BLaER1 treated with 17β-estradiol and CSF1 and Interleukin-3, amounts not matched to agents 10 nM and 100 nM (cell line): Measurements from ENCODE around the gene RNF113A.

Source experiments
- H3K27ac ChIP-seq, 11 experiments: shearing (Covaris generic); formaldehyde crosslinking; 2 replicates each; pipeline ENCODE4 v1.8.1; 2022
- H3K27me3 ChIP-seq, 11 experiments: shearing (Covaris generic); formaldehyde crosslinking; 2 replicates each; pipeline ENCODE4 v1.8.1; 2022
- H3K36me3 ChIP-seq, 11 experiments: shearing (Covaris generic); formaldehyde crosslinking; 2 replicates each; pipeline ENCODE4 v1.8.1; 2022
- H3K4me1 ChIP-seq, 10 experiments: shearing (Covaris generic); formaldehyde crosslinking; 2 replicates each; pipeline ENCODE4 v1.8.1; 2022
- H3K4me2 ChIP-seq, 11 experiments: shearing (Covaris generic); formaldehyde crosslinking; 2 replicates each; pipeline ENCODE4 v1.8.1; 2022
- H3K4me3 ChIP-seq, 10 experiments: shearing (Covaris generic); formaldehyde crosslinking; 2 replicates each; pipeline ENCODE4 v1.8.1; 2022
- H3K9ac ChIP-seq, 11 experiments: shearing (Covaris generic); formaldehyde crosslinking; 2 replicates each; pipeline ENCODE4 v1.8.1; 2022
- H3K9me3 ChIP-seq, 11 experiments: shearing (Covaris generic); formaldehyde crosslinking; replicated peaks in 1 of 11; 2 replicates each; pipeline ENCODE4 v1.8.1; 2022
- H4K20me1 ChIP-seq, 11 experiments: shearing (Covaris generic); formaldehyde crosslinking; 2 replicates each; pipeline ENCODE4 v1.8.1; 2022
- Cebpa-rat ChIP-seq, 11 experiments: shearing (Covaris generic); IDR thresholded peaks; 2 replicates each; pipeline ENCODE4 v1.8.1; 2022

The RNF113A gene

DNA sequence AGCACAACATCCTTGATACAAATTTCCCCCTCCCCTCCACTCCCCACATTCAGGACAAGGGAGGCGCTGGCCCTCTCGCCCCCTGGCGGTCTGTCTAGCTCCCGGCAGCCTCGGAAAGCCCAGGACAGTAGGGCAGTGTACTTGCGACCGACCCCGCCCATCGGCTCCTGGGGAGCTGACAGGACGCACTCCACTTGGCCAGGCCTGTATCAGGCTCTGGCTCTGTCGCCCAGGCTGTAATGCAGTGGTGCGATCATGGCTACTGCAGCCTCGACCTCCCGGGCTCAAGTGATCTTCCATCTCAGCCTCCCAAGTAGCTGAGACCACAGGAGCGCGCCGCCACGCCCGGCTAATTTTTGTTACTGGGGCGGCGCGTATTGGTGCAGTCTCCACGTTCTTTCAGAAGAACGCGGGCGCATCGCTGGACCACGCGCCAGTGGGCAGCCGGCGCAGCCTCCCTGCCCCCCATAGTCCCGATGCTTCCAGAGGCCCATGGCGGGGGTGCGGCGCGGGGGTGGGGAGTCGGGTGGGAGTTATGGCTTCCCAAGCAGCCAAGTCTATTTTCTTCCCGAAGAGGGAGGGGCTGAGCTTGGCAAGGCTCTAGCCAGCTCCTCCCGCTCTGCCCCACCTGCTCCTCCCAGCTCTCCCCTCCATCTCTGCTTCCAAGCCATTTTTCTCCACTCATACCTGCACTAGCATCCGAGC, 16.3 kb upstream of the RNF113A start:
- peak overlapping the region; percentile 40 to 73 (median 54); a peak in 18 of 22 replicates for H3K4me2 ChIP-seq
- no peaks in the 10 kb centered on the region for H3K36me3 ChIP-seq
- peaks cover 0 to 6% (median 1%) of the 10 kb centered on the region in 10 experiments; a peak in 3 of 20 replicates for H3K4me1 ChIP-seq
- peaks cover 0 to 15% (median 4%) of the 10 kb centered on the region in 11 experiments; a peak in 14 of 22 replicates for H3K27me3 ChIP-seq
- peak overlapping the region; percentile 14 to 59 (median 44); a peak in 13 of 20 replicates for H3K4me3 ChIP-seq
- no peaks in the 10 kb centered on the region for H4K20me1 ChIP-seq
- peak overlapping the region in 2 of 11 experiments; percentile 24 to 53; a peak in 3 of 22 replicates for H3K9ac ChIP-seq
- H3K9me3 ChIP-seq = peaks cover 0 to 10% (median 7%) of the 10 kb centered on the region in 11 experiments; a peak in 9 of 22 replicates
- H3K27ac ChIP-seq = no peak overlapping the region
- TF ChIP-seq Cebpa-rat (IDR thresholded peaks at IDR 0.05) = no peak

DNA sequence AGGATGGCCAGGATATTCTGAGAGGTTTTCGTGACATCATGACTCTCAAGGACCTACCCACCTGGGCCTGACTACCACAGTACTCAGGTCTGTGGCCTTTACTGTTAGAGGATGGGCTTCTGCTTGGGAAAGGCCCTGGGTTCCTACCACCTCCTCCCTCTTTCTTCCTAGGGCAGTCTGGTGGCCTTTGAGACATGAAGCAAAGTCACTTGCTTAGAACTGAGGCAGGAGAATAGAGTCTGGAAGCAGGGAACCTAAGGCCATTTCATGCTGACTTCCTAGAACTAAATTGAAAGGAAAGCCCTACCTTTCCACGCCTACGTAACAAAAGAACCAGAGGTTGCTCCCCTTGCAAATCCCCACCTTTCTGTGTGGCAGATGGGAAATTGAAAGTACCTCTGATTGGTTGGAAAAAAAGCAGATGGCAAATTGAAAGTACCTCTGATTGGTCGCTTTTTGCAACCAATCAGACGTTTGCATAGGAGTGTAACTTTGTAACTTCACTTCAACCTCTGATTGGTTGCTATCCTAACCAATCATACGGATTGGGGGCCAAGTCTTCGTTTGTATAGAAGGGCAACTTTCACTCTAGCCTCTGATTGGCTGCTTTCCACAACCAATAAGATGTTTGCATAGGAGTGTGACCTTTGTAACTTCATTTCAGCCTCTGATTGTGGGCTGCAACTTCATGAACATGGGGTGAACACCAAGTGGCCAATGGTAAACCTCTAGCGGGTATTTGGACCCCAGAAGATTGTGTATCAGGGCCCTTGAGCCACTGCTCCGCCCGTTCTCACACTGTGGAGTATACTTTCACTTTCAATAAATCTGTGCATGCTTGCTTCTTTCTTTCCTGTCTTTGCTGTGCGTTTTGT, 14.3 kb upstream of the RNF113A start:
- H3K4me3 ChIP-seq = no peak overlapping the region
- H3K36me3 ChIP-seq = no peaks in the 10 kb centered on the region
- TF ChIP-seq Cebpa-rat (IDR thresholded peaks at IDR 0.05) = no peak
- peaks cover 0 to 6% (median 0%) of the 10 kb centered on the region in 10 experiments; a peak in 4 of 20 replicates for H3K4me1 ChIP-seq
- 0 out of 22 replicates have a peak overlapping the region, but pooled peaks of 2 of the 11 experiments have one; percentile 6 to 20 for H3K4me2 ChIP-seq
- H3K9me3 ChIP-seq = peaks cover 0 to 10% (median 7%) of the 10 kb centered on the region in 11 experiments; a peak in 9 of 22 replicates
- no peak overlapping the region for H3K9ac ChIP-seq
- peaks cover 0 to 15% (median 4%) of the 10 kb centered on the region in 11 experiments; a peak in 14 of 22 replicates for H3K27me3 ChIP-seq
- H3K27ac ChIP-seq = no peak overlapping the region
- no peaks in the 10 kb centered on the region; a peak in 1 of 22 replicates for H4K20me1 ChIP-seq

DNA sequence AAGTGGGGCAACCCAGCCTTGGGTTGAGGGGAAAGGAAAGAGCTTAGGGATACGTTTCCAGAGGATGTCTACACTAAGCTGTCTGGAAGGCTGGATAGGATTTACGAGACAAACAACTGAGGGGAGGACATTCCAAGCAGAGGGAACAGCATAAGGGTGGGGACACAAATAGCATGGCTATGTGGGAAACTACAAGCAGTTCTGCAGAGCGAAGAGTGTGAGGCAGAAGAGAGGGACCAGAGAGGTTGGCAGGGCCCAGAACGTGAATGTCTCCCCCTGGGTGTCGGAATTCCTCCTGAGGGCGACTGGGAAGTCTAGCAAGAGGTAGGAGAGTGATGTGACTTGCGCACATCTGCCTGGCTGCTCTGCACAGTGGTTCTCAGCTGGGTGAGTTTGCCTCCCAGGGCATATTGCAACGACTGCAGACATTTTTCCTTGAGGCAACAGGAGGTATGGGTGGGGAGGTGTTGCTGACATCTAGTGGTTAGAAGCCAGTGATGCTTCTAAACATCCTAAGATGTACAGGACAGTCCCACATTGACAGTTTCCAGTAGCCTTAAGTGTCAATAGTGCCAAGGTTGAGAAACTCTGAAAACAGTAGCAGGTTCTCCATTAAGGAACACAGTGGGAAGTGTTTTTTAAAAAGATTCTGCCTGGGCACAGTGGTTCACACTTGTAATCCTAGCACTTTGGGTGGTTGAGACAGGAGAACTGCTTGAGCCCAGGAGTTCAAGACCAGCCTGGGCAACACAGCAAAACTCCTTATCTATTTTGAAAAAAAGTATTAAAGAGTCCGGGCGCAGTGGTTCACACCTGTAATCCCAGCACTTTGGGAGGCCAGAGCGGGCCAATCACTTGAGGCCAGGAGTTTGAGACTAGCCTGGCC, 9.3 kb upstream of the RNF113A start:
- no peak for TF ChIP-seq Cebpa-rat (IDR thresholded peaks at IDR 0.05)
- Histone ChIP-seq H3K36me3 (peaks cover 14 to 29% (median 21%) of the 10 kb centered on the region in 11 experiments; a peak in 18 of 22 replicates), H3K9me3 (peaks cover 0 to 5% (median 3%) of the 10 kb centered on the region in 11 experiments; a peak in 9 of 22 replicates), H4K20me1 (peaks cover 5 to 40% (median 11%) of the 10 kb centered on the region in 11 experiments; a peak in 15 of 22 replicates), H3K4me2 (peak overlapping the region in 3 of 11 experiments; percentile 2 to 22 (median 17); a peak in 4 of 22 replicates), H3K27ac (peak overlapping the region in 1 of 11 experiments; percentile 39; a peak in 1 of 22 replicates), H3K4me1 (peaks cover 0 to 15% (median 12%) of the 10 kb centered on the region in 10 experiments; a peak in 13 of 20 replicates), H3K4me3 (no peak overlapping the region), H3K27me3 (no peaks in the 10 kb centered on the region), H3K9ac (no peak overlapping the region)

DNA sequence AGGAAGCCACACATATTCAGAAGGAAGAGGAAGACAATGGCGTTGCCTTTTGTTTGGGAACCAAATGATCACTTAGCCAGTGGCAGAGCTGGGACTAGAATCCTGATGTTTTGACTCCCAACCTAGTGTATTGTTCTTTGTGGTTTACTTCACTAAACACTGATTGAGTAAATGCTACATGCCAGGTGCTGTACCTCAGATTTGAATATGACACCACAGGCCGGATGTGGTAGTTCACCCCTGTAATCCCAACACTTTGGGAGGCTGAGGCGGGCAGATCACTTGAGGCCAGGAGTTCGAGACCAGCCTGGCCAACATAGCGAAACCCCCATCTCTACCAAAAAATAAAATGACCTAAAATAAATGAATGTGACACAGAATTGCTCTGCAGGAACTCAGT, 8.5 kb upstream of the RNF113A start:
- Histone ChIP-seq H3K9me3 (no peaks in the 10 kb centered on the region), H3K9ac (no peak overlapping the region), H3K4me2 (peak overlapping the region in 4 of 11 experiments; percentile 2 to 22 (median 11); a peak in 5 of 22 replicates), H3K4me1 (peaks cover 0 to 15% (median 12%) of the 10 kb centered on the region in 10 experiments; a peak in 13 of 20 replicates), H3K4me3 (no peak overlapping the region), H4K20me1 (peaks cover 5 to 47% (median 19%) of the 10 kb centered on the region in 11 experiments; a peak in 17 of 22 replicates), H3K27ac (0 out of 22 replicates have a peak overlapping the region, but pooled peaks of 1 of the 11 experiments have one; percentile 39), H3K27me3 (no peaks in the 10 kb centered on the region), H3K36me3 (peaks cover 21 to 36% (median 28%) of the 10 kb centered on the region in 11 experiments; a peak in 18 of 22 replicates)
- TF ChIP-seq Cebpa-rat (IDR thresholded peaks at IDR 0.05) = no peak

DNA sequence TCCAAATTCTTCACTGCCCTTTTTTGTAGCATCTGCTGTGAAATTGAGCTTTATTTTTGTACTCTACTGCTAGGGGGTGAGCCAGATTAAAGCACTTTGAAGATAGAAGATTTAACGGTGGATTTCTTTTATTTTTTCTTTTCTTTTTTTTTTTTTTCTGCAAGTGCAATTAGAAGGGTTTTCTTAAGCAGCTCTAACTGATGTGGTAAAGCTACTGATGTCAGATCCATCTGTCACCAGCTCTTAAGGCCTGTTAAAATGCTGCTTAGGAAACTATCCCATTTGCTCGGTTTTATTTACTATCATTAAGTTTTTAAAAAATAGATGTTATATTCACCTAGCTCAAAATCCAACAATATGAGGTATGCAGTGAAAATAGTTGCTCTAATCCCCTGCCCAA, 7.2 kb upstream of the RNF113A start:
- Histone ChIP-seq H3K9ac (no peak overlapping the region), H3K27ac (no peak overlapping the region), H4K20me1 (peaks cover 5 to 61% (median 30%) of the 10 kb centered on the region in 11 experiments; a peak in 17 of 22 replicates), H3K4me2 (no peak overlapping the region), H3K4me1 (peaks cover 4 to 17% (median 13%) of the 10 kb centered on the region in 10 experiments; a peak in 14 of 20 replicates), H3K9me3 (no peaks in the 10 kb centered on the region), H3K4me3 (no peak overlapping the region), H3K27me3 (no peaks in the 10 kb centered on the region), H3K36me3 (peaks cover 23 to 50% (median 36%) of the 10 kb centered on the region in 11 experiments; a peak in 18 of 22 replicates)
- no peak for TF ChIP-seq Cebpa-rat (IDR thresholded peaks at IDR 0.05)

DNA sequence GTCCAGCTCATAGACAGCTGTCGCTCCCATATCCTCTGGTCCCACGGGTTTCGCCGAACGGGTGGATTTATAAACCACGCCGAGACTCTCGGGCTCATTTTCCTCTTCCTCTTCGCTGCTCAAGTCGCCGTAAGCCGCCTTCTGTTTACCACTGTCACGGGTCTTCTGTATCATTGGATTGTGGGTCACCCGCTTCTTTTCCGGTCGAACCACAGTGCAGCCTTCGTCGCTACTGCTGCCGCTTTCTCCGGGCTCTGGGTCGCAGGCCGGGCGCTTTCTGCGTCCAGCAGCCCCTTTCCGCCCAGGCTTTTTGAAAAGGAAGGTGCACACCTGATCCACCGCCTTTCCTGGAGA, 311 bp downstream of the RNF113A start:
- peaks cover 6 to 32% (median 18%) of the 10 kb centered on the region in 11 experiments; a peak in 16 of 22 replicates for H3K36me3 ChIP-seq
- peak overlapping the region; percentile 85 to 94 (median 90) for H3K9ac ChIP-seq
- H3K27me3 ChIP-seq = no peaks in the 10 kb centered on the region
- H3K9me3 ChIP-seq = peaks cover 0 to 15% (median 6%) of the 10 kb centered on the region in 11 experiments; a peak in 8 of 22 replicates
- H3K27ac ChIP-seq = peak overlapping the region; percentile 89 to 95 (median 92)
- peaks cover 8 to 22% (median 13%) of the 10 kb centered on the region in 10 experiments; a peak in 17 of 20 replicates for H3K4me1 ChIP-seq
- H4K20me1 ChIP-seq = peaks cover 10 to 50% (median 32%) of the 10 kb centered on the region in 11 experiments; a peak in 19 of 22 replicates
- no peak; a peak in 1 of 22 replicates for TF ChIP-seq Cebpa-rat (IDR thresholded peaks at IDR 0.05)
- H3K4me2 ChIP-seq = peak overlapping the region; percentile 66 to 89 (median 75); a peak in 21 of 22 replicates
- H3K4me3 ChIP-seq = peak overlapping the region; percentile 62 to 78 (median 72)

DNA sequence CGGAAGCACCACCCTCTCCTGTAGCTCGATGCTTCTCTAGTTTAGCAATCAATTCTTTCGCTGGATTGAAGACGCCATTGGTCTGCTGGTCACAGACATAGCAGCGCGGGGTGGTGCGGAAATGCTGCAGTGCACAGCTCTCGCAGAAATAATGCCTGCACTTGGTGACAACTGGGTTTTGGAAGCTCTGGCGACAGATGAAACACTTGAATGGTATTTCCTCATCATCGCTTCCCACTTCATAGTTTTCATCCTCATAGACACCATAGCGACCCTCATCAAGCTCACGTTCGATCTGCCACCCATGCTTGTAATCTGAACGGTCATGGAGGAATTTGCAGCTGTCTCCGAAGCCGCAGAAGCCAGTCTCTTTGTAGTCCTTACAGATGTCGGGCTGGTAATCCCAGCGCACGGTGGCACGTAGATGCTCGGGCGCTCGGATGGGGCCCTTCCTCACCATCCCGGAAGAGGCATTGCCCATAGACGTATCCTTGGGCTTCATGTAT, 854 bp downstream of the RNF113A start:
- H4K20me1 ChIP-seq = peaks cover 5 to 45% (median 26%) of the 10 kb centered on the region in 11 experiments; a peak in 19 of 22 replicates
- peaks cover 8 to 22% (median 13%) of the 10 kb centered on the region in 10 experiments; a peak in 17 of 20 replicates for H3K4me1 ChIP-seq
- H3K36me3 ChIP-seq = peaks cover 5 to 26% (median 13%) of the 10 kb centered on the region in 11 experiments; a peak in 15 of 22 replicates
- no peak for TF ChIP-seq Cebpa-rat (IDR thresholded peaks at IDR 0.05)
- peak overlapping the region; percentile 62 to 78 (median 72) for H3K4me3 ChIP-seq
- H3K4me2 ChIP-seq = peak overlapping the region; percentile 66 to 89 (median 75)
- H3K9ac ChIP-seq = peak overlapping the region; percentile 85 to 94 (median 90)
- peaks cover 0 to 15% (median 6%) of the 10 kb centered on the region in 11 experiments; a peak in 8 of 22 replicates for H3K9me3 ChIP-seq
- peak overlapping the region; percentile 89 to 95 (median 92) for H3K27ac ChIP-seq
- H3K27me3 ChIP-seq = no peaks in the 10 kb centered on the region
